CD4-positive, alpha-beta memory T cell (primary cell): ENCODE measurements around the gene HEG1. TPM values are rescaled to one million over a fixed set of nuclear protein-coding genes. Genes with fewer than 3 reads are reported as not detected.

Experiments
- CTCF ChIA-PET: fragments of 350-600 bp; sonication (Branson Sonifier 250); formaldehyde crosslinking; loops from one replicate; lab custom pipeline; 2021; ENCODE audit warnings: inconsistent platforms; ENCODE audit not compliant: partially characterized antibody; lab: Charles Lee
- POLR2A ChIA-PET: fragments of 350-600 bp; sonication (Branson Sonifier 250); formaldehyde crosslinking; loops from one replicate; lab custom pipeline; 2021; ENCODE audit not compliant: partially characterized antibody; lab: Charles Lee
- DNase-seq, 5 donors: peaks; one replicate each; pipeline versions ENCODE4 v3.0.0 to v3.0.0-alpha.2; 2020 to 2022; ENCODE audit warnings: mixed read lengths in 1 of 5
- H3K27ac ChIP-seq: one replicate; pipeline ENCODE4 v1.7.0; 2013; ENCODE audit warnings: low read depth, low read length
- H3K27me3 ChIP-seq: 2 replicates; pipeline ENCODE4 v1.7.0; 2013; ENCODE audit warnings: mild to moderate bottlenecking, low read length, moderate library complexity; ENCODE audit not compliant: insufficient read depth
- H3K36me3 ChIP-seq: 2 replicates; pipeline ENCODE4 v1.7.0; 2013; ENCODE audit warnings: mild to moderate bottlenecking, low read length, moderate library complexity; ENCODE audit not compliant: insufficient read depth
- H3K4me1 ChIP-seq: 2 replicates; pipeline ENCODE4 v1.7.0; 2013; ENCODE audit warnings: mild to moderate bottlenecking, low read length, moderate library complexity; ENCODE audit not compliant: insufficient read depth
- H3K4me3 ChIP-seq, 2 donors: one replicate each; pipeline ENCODE4 v1.7.0; 2013; ENCODE audit warnings: low read length in 2 of 2, mild to moderate bottlenecking in 1 of 2
- H3K9me3 ChIP-seq, 2 donors: one replicate each; pipeline ENCODE4 v1.7.0; 2013; ENCODE audit warnings: low read length in 2 of 2, control low read depth in 1 of 2; ENCODE audit not compliant: control insufficient read depth in 1 of 2
- H3K27ac Mint-ChIP-seq, 7 donors: one replicate each; pipeline ENCODE4 v1.8.0; 2020 to 2021; ENCODE audit warnings: mixed read lengths in 7 of 7, mild to moderate bottlenecking in 6 of 7, inconsistent platforms in 3 of 7, moderate library complexity in 3 of 7
- H3K27me3 Mint-ChIP-seq, 2 donors: one replicate each; pipeline ENCODE4 v1.8.0; 2020 to 2021; ENCODE audit warnings: mixed read lengths in 2 of 2
- H3K36me3 Mint-ChIP-seq, 2 donors: one replicate each; pipeline ENCODE4 v1.8.0; 2020 to 2021; ENCODE audit warnings: mixed read lengths in 2 of 2, inconsistent platforms in 1 of 2, mild to moderate bottlenecking in 1 of 2
- H3K4me1 Mint-ChIP-seq, 4 donors: one replicate each; pipeline ENCODE4 v1.8.0; 2020 to 2021; ENCODE audit warnings: mixed read lengths in 4 of 4, mild to moderate bottlenecking in 1 of 4
- H3K4me3 Mint-ChIP-seq, 8 donors: one replicate each; pipeline ENCODE4 v1.8.0; 2020 to 2021; ENCODE audit warnings: mixed read lengths in 8 of 8, mild to moderate bottlenecking in 7 of 8, moderate library complexity in 6 of 8, inconsistent platforms in 3 of 8
- H3K9me3 Mint-ChIP-seq, 8 donors: one replicate each; pipeline ENCODE4 v1.8.0; 2020 to 2021; ENCODE audit warnings: mixed read lengths in 8 of 8, mild to moderate bottlenecking in 5 of 8, inconsistent platforms in 3 of 8, moderate library complexity in 1 of 8
- intact Hi-C: fragments of 100-400 bp; cut with micrococcal nuclease; formaldehyde crosslinking; loops from one replicate; pipeline ENCODE4 v1.15.1; 2023
- polyA plus RNA-seq, 2 donors: library from polyadenylated mRNA; unstranded; fragments of 300-500 nt; fragmentation: Illumina TruSeq; gene quantifications; one replicate each; pipeline ENCODE4 v1.2.3, GENCODE V29; 2021
- total RNA-seq, 2 experiments: library from RNA; stranded (reverse); gene quantifications; one replicate each; pipeline ENCODE4 v1.2.3, GENCODE V29; 2021

The HEG1 gene
- total and polyA plus RNA-seq, 4 experiments from 2014 or later: 1.1 to 21.7 (median 12.5) TPM

DNA sequence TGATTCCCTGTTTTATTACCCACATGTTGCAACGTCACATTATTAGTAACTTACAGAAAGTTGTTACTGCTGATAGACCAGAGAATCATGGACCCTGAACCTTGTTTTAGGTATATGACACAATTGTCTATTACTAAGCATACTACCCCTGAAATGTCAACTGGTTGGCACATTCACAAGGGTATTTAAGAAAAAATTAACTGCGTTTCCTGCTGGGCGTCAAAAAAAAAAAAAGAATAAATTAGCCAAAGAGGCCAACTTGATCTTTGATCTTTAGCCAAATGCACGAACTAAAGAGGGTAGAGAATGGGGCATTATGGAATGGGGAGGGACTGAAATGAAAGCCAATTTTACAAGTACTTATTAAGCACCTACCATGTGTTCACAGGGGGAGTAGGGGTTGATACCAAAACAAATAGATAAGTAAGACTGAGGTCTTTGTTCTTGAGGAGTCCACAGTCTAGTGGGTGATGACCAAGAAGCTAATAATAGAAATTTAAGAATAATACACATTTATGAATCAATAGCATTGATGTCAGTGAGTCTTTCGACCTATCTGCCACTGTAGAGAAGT lies 103.4 kb downstream of the HEG1 start:
- Mint-ChIP-seq H3K27ac (no peak overlapping the region), H3K27me3 (peaks cover 0 to 3% of the 10 kb centered on the region in 2 donors), H3K9me3 (peaks cover 0 to 9% (median 2%) of the 10 kb centered on the region in 8 donors), H3K36me3 (peaks cover 0 to 8% of the 10 kb centered on the region in 2 donors), H3K4me3 (no peak overlapping the region), H3K4me1 (no peaks in the 10 kb centered on the region)
- no peaks in the 10 kb centered on the region for H3K9me3 ChIP-seq
- DNase-seq: no peak
- H3K27ac ChIP-seq: no peak overlapping the region
- no peaks in the 10 kb centered on the region for H3K36me3 ChIP-seq
- H3K4me1 ChIP-seq: no peaks in the 10 kb centered on the region
- POLR2A ChIA-PET: no interaction called here
- CTCF ChIA-PET: interaction anchor here (0.6 to 1.2 kb wide), 3 partner anchors 9 to 24 kb away, joined by 3 to 6 read pairs (median 4); no protein-coding TSS in a partner anchor
- intact Hi-C loops: no loop called here
- H3K27me3 ChIP-seq: no peaks in the 10 kb centered on the region
- H3K4me3 ChIP-seq: no peak overlapping the region

DNA sequence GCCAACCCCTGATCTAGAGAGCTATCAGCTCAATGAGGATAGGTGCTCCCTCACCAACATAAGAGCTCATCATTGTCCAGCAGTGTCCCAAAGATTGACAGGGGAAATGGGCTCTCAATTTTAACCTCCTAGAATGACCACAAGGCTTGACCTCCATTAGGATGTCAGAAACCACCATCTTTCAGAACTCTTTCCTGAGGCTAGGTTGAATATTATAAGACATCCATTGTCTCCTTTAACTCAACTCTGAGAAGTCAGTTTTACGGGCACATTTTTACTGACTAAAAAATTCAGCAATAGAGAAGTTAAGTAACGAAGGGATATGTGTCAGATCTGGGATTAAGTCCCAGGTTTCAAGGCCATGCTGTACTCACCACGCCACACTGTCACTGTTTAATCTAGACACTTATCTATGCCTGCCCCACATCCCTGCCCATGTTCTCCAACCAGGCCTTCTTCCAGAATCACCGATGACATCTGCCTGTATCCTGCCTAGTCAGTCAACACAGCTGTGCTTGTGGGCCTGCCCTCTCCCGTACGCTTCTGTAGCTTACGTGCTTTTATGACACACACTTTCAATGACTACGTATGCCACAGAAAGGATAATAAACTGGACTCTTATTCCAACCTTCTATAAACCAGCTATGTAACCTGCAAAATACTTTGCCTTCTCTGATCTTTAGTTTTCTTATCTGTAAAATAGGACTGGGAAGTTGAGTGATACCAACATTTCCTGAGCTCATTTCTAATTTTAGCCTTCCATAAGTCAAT lies 104.1 kb downstream of the HEG1 start:
- H3K27ac Mint-ChIP-seq: no peak overlapping the region
- no peak overlapping the region for H3K4me3 Mint-ChIP-seq
- Histone ChIP-seq H3K4me3 (no peak overlapping the region), H3K27ac (no peak overlapping the region), H3K36me3 (no peaks in the 10 kb centered on the region), H3K27me3 (no peaks in the 10 kb centered on the region), H3K9me3 (no peaks in the 10 kb centered on the region), H3K4me1 (no peaks in the 10 kb centered on the region)
- H3K4me1 Mint-ChIP-seq: no peaks in the 10 kb centered on the region
- CTCF ChIA-PET: interaction anchor here (0.8 to 1.2 kb wide), 2 partner anchors 8 to 23 kb away, joined by 3 to 4 read pairs; no protein-coding TSS in a partner anchor
- H3K36me3 Mint-ChIP-seq: peaks cover 0 to 4% of the 10 kb centered on the region in 2 donors
- DNase-seq: no peak
- POLR2A ChIA-PET: no interaction called here
- intact Hi-C loops: no loop called here
- peaks cover 0 to 5% (median 0%) of the 10 kb centered on the region in 8 donors for H3K9me3 Mint-ChIP-seq
- peaks cover 0 to 3% of the 10 kb centered on the region in 2 donors for H3K27me3 Mint-ChIP-seq

DNA sequence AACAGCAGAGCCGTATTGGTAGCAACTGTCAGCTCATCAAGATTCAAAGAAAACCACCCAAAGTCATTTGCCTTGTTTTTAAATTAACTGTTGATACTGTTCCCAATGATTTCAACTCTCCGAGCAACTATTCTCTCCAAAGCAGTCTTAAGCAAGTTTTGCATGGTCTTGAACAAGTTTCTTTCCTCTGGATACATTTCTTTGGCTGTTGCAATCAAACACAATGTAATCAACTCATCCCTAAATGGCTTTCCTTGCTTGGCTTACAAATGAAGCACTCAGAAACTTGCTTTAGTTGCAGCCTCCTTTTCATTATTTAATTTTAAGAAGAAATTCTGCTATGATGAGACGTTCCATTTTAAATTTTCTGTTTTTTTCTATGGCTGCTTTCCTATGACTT lies 105.8 kb downstream of the HEG1 start:
- Mint-ChIP-seq H3K4me1 (no peaks in the 10 kb centered on the region), H3K9me3 (no peaks in the 10 kb centered on the region), H3K27me3 (peaks cover 0 to 1% of the 10 kb centered on the region in 2 donors), H3K4me3 (no peak overlapping the region), H3K36me3 (no peaks in the 10 kb centered on the region), H3K27ac (no peak overlapping the region)
- no peak for DNase-seq
- H3K27ac ChIP-seq: no peak overlapping the region
- no peaks in the 10 kb centered on the region for H3K4me1 ChIP-seq
- no peak overlapping the region for H3K4me3 ChIP-seq
- H3K27me3 ChIP-seq: no peaks in the 10 kb centered on the region
- ChIA-PET POLR2A (no interaction called here), CTCF (no interaction called here)
- intact Hi-C loops: no loop called here
- no peaks in the 10 kb centered on the region for H3K9me3 ChIP-seq
- H3K36me3 ChIP-seq: no peaks in the 10 kb centered on the region

DNA sequence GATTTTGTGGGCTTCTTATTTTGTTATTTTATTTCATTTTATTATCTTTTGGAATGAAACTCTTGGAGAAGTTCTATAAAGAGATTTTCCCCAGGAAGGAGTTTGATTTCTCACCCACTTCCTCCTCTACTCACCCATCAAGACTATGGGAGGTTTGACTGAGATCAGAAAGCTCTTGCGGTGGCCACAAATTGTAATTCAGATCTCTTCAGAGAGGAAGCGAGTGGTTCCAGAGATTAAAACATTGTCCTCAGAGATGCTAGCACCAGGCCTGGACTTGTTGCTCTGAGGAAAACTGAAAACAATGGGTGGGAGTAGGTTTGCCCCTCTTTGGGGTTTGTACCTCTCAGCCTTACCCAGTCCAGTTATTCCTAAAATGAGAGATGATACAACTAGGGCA lies 113.2 kb downstream of the HEG1 start:
- no peak overlapping the region for H3K27ac Mint-ChIP-seq
- Histone ChIP-seq H3K9me3 (no peaks in the 10 kb centered on the region), H3K27ac (no peak overlapping the region), H3K4me1 (no peaks in the 10 kb centered on the region), H3K27me3 (no peaks in the 10 kb centered on the region), H3K36me3 (no peaks in the 10 kb centered on the region), H3K4me3 (no peak overlapping the region)
- ChIA-PET POLR2A (no interaction called here), CTCF (no interaction called here)
- H3K36me3 Mint-ChIP-seq: no peaks in the 10 kb centered on the region
- peaks cover 0 to 2% (median 0%) of the 10 kb centered on the region in 8 donors for H3K9me3 Mint-ChIP-seq
- no peak overlapping the region for H3K4me3 Mint-ChIP-seq
- H3K4me1 Mint-ChIP-seq: no peaks in the 10 kb centered on the region
- H3K27me3 Mint-ChIP-seq: peaks cover 2 to 5% of the 10 kb centered on the region in 2 donors
- intact Hi-C loops: no loop called here
- DNase-seq: no peak

DNA sequence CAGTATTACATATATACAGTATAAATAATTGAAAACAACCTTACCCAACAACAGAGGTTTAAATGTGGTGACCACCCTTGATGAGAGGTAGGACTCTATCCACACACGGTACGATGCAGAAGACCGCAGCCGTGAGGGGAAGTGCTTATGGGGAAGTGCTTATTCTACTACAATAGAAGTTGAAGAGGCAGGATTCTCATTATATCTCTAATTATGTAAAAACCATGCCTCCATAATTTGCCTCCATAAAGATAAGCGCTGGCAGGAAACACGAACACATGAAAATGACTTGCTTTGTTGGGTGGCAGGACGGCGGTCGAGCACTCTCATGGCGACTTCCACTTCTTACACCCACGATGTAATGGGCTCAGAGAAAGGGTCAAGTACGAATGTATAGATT lies 114.0 kb downstream of the HEG1 start:
- no peaks in the 10 kb centered on the region for H3K9me3 ChIP-seq
- H3K9me3 Mint-ChIP-seq: peaks cover 0 to 2% (median 0%) of the 10 kb centered on the region in 8 donors
- no peak overlapping the region for H3K27ac ChIP-seq
- H3K4me1 ChIP-seq: no peaks in the 10 kb centered on the region
- no peak for DNase-seq
- H3K36me3 ChIP-seq: no peaks in the 10 kb centered on the region
- POLR2A ChIA-PET: no interaction called here
- CTCF ChIA-PET: no interaction called here
- H3K27me3 Mint-ChIP-seq: peaks cover 2 to 7% of the 10 kb centered on the region in 2 donors
- H3K4me3 ChIP-seq: no peak overlapping the region
- H3K27me3 ChIP-seq: no peaks in the 10 kb centered on the region
- peaks cover 0 to 3% of the 10 kb centered on the region in 2 donors for H3K36me3 Mint-ChIP-seq
- no peaks in the 10 kb centered on the region for H3K4me1 Mint-ChIP-seq
- intact Hi-C loops: no loop called here
- H3K4me3 Mint-ChIP-seq: no peak overlapping the region
- no peak overlapping the region for H3K27ac Mint-ChIP-seq

DNA sequence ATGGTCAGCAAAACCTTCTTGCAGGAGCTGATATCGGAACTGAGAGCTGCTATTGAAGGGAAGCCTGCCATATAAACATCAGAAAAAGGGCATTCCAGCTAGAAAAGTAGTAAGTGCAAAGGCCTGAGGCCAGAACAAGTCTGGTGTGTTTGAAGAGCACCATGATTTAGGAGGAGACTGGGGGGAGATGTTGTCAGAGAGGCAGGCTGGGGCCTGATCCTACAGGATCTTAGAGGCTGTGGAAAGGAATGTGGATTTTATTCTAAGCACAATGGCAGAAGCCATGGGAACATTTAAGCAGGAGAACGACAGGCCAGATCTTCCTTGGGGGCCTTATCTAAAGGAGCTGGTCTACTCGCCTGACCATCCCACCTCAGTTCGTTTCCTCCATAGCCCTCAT lies 116.1 kb downstream of the HEG1 start:
- H3K27me3 Mint-ChIP-seq: peaks cover 2 to 7% of the 10 kb centered on the region in 2 donors
- H3K4me1 Mint-ChIP-seq: no peaks in the 10 kb centered on the region
- no peak overlapping the region for H3K4me3 Mint-ChIP-seq
- H3K36me3 Mint-ChIP-seq: peaks cover 0 to 3% of the 10 kb centered on the region in 2 donors
- intact Hi-C loops: no loop called here
- H3K9me3 ChIP-seq: no peaks in the 10 kb centered on the region
- no peaks in the 10 kb centered on the region for H3K4me1 ChIP-seq
- H3K27me3 ChIP-seq: no peaks in the 10 kb centered on the region
- no peak overlapping the region for H3K27ac Mint-ChIP-seq
- DNase-seq: no peak
- CTCF ChIA-PET: interaction anchor here (2.0 kb wide), 1 partner anchor 12 kb away, joined by 10 read pairs; no protein-coding TSS in a partner anchor
- H3K4me3 ChIP-seq: no peak overlapping the region
- peaks cover 0 to 2% (median 0%) of the 10 kb centered on the region in 8 donors for H3K9me3 Mint-ChIP-seq
- POLR2A ChIA-PET: no interaction called here
- no peak overlapping the region for H3K27ac ChIP-seq
- H3K36me3 ChIP-seq: no peaks in the 10 kb centered on the region

DNA sequence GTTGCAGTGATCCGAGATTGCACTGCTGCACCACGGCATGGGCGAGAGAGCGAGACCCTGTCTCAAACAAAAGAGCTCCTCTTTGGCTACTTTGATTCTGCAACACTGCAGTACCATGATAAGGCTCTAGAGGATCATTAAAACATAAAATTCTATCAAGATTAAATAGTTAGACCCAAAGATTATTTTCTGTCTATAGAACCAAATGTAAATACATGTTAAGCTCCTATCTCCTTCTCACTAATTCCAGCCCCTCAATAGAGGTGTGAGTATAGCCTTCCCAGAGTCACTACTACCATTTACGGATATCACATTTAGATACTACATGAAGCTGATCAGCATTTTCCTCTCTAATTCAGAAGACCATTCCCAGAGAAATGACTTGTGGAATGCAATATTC lies 116.9 kb downstream of the HEG1 start:
- intact Hi-C loops: no loop called here
- Mint-ChIP-seq H3K36me3 (peaks cover 0 to 3% of the 10 kb centered on the region in 2 donors), H3K4me3 (no peak overlapping the region), H3K9me3 (peaks cover 0 to 2% (median 0%) of the 10 kb centered on the region in 8 donors), H3K27me3 (peaks cover 2 to 9% of the 10 kb centered on the region in 2 donors), H3K4me1 (no peaks in the 10 kb centered on the region), H3K27ac (no peak overlapping the region)
- ChIA-PET POLR2A (no interaction called here), CTCF (interaction anchor here (1.1 to 2.0 kb wide), 2 partner anchors 9 to 11 kb away, joined by 5 to 10 read pairs; no protein-coding TSS in a partner anchor)
- Histone ChIP-seq H3K27ac (no peak overlapping the region), H3K27me3 (no peaks in the 10 kb centered on the region), H3K4me3 (no peak overlapping the region), H3K36me3 (no peaks in the 10 kb centered on the region), H3K4me1 (no peaks in the 10 kb centered on the region), H3K9me3 (no peaks in the 10 kb centered on the region)
- DNase-seq: no peak
